Loucy (cell line): ENCODE results near the gene MDN1.

Experiments used
- CTCF ChIP-seq: fragments of 200-600 bp; sonication (generic); conservative IDR thresholded peaks from 2 replicates; pipeline ENCODE4 v1.5.1; 2014; ENCODE audit warnings: mild to moderate bottlenecking, antibody characterized with exemption, low read length
- EZH2phosphoT487 ChIP-seq: fragments of 200-600 bp; IDR thresholded peaks from 2 replicates; pipeline ENCODE4 v1.6.1; 2018; ENCODE audit warnings: antibody characterized with exemption, mild to moderate bottlenecking, moderate library complexity, borderline replicate concordance

- TF ChIP-seq CTCF: no peak
- TF ChIP-seq EZH2phosphoT487: no peak
Observed at GRCh38 chr6:89734526-89734925, 85.1 kb downstream of the MDN1 start.
